Measurements from ENCODE around the gene CPEB4.

Gene CPEB4

GRCh38 chr5:173941758-173942401 is 53.7 kb downstream of the CPEB4 start:
- no peak for DNase-seq (ENCODE audit: low read depth in 3 of 3)

- DNase-seq (ENCODE audit: low read depth in 3 of 3): no peak
Observed at GRCh38 chr5:173944511-173944910, 56.4 kb downstream of the CPEB4 start.

GRCh38 chr5:173945160-173945559 is 57.0 kb downstream of the CPEB4 start:
- DNase-seq (ENCODE audit: low read depth in 3 of 3): no peak

GRCh38 chr5:173946323-173946722 is 58.2 kb downstream of the CPEB4 start:
- no peak for DNase-seq (ENCODE audit: low read depth in 3 of 3)

GRCh38 chr5:173950829-173951228 is 62.7 kb downstream of the CPEB4 start:
- DNase-seq (ENCODE audit: low read depth in 3 of 3): no peak

- DNase-seq (ENCODE audit: low read depth in 3 of 3): no peak
Observed at GRCh38 chr5:173953528-173954090, 65.5 kb downstream of the CPEB4 start.

GRCh38 chr5:173954671-173955521 is 66.7 kb downstream of the CPEB4 start:
- no peak for DNase-seq (ENCODE audit: low read depth in 3 of 3)

- DNase-seq (ENCODE audit: low read depth in 3 of 3): no peak
Observed at GRCh38 chr5:173960986-173961385, 72.8 kb downstream of the CPEB4 start.

- DNase-seq (ENCODE audit: low read depth in 3 of 3): no peak
Observed at GRCh38 chr5:173961418-173961817, 73.3 kb downstream of the CPEB4 start.

- no peak for DNase-seq (ENCODE audit: low read depth in 3 of 3)
Observed at GRCh38 chr5:173962436-173962972, 74.4 kb downstream of the CPEB4 start.

- no peak for DNase-seq (ENCODE audit: low read depth in 3 of 3)
Observed at GRCh38 chr5:173963182-173963838, 75.2 kb downstream of the CPEB4 start.

GRCh38 chr5:173963867-173964441 is 75.8 kb downstream of the CPEB4 start:
- no peak for DNase-seq (ENCODE audit: low read depth in 3 of 3)

- no peak for DNase-seq (ENCODE audit: low read depth in 3 of 3)
Observed at GRCh38 chr5:173964506-173964905, 76.4 kb downstream of the CPEB4 start.

GRCh38 chr5:173967241-173967640 is 79.1 kb downstream of the CPEB4 start:
- DNase-seq (ENCODE audit: low read depth in 3 of 3): no peak

- DNase-seq (ENCODE audit: low read depth in 3 of 3): no peak
Observed at GRCh38 chr5:173968154-173968797, 80.1 kb downstream of the CPEB4 start.

- DNase-seq (ENCODE audit: low read depth in 3 of 3): no peak
Observed at GRCh38 chr5:173969167-173970049, 81.3 kb downstream of the CPEB4 start.

GRCh38 chr5:173970878-173971650 is 82.9 kb downstream of the CPEB4 start:
- DNase-seq (ENCODE audit: low read depth in 3 of 3): no peak

- no peak for DNase-seq (ENCODE audit: low read depth in 3 of 3)
Observed at GRCh38 chr5:173971681-173972345, 83.7 kb downstream of the CPEB4 start.

- no peak for DNase-seq (ENCODE audit: low read depth in 3 of 3)
Observed at GRCh38 chr5:173972607-173972924, 84.4 kb downstream of the CPEB4 start.
